Measurements from ENCODE around the gene SYT9.

SYT9 gene

DNA sequence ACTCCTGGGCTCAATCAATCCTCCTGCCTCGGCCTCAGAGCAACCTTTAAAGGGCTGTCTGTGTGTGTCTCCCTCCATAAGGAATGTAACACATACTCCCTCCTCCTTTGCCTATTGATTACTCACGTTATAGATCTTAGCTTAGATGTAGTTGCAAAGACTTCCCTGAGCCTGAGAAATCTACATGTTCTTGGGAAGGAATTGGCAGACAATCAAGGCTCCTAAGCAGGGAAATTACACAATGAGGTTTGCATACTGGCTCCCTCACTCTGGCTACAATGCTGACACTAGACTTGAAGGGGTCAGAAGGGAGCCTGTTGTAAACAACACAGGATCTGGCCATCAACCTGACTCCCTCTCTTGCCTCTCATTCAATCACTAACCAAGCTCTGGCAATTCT is 228.4 kb downstream of the SYT9 start:
- TF ChIP-seq, protein P1, sequence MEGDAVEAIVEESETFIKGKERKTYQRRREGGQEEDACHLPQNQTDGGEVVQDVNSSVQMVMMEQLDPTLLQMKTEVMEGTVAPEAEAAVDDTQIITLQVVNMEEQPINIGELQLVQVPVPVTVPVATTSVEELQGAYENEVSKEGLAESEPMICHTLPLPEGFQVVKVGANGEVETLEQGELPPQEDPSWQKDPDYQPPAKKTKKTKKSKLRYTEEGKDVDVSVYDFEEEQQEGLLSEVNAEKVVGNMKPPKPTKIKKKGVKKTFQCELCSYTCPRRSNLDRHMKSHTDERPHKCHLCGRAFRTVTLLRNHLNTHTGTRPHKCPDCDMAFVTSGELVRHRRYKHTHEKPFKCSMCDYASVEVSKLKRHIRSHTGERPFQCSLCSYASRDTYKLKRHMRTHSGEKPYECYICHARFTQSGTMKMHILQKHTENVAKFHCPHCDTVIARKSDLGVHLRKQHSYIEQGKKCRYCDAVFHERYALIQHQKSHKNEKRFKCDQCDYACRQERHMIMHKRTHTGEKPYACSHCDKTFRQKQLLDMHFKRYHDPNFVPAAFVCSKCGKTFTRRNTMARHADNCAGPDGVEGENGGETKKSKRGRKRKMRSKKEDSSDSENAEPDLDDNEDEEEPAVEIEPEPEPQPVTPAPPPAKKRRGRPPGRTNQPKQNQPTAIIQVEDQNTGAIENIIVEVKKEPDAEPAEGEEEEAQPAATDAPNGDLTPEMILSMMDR (IDR thresholded peaks at IDR 0.05; ENCODE audit: extremely low read depth, missing control alignments), result no peak
- DNase-seq (ENCODE audit: low spot score), result no peak

DNA sequence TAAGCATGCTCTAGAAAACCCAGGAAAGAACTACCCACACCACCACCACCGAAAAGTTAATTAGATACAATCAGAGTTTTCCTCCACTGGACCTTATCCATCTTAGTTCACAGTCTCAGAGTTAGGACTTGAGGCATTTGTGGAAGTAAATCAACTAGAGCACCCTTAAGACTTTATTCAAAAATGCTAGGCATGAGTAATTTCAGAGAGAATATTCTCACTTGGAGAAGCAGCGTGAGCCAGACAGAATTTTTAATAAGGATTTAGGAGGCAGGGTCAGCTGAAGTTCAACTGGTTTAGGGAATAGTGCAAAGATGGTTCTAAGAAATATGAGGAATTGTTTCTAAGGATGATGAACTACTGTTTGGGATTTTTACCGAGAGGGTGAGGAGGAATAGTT is 232.4 kb downstream of the SYT9 start:
- TF ChIP-seq, protein P1 (IDR thresholded peaks at IDR 0.05; ENCODE audit: extremely low read depth, missing control alignments), result no peak
- DNase-seq (ENCODE audit: low spot score), result no peak

DNA sequence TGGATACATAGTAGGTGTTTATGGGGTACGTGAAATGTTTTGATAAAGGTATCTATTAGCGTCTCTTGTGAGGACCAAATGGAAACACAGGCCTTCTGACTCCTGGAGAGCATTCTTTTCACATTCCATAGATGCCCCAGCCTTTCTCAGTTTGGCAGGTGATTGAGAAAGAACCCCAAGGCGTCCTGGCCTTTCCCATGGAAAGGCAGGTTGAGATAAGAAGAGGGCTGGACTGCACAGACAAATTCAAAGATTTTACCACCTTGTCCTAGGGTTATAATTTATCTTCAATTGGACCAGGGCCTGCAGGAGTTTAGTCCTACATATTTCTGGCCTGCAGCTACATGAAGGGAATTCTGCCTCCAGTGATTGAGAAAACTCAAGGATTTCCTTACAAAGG is 232.9 kb downstream of the SYT9 start:
- no peak for DNase-seq (ENCODE audit: low spot score)
- TF ChIP-seq, protein P1 (IDR thresholded peaks at IDR 0.05; ENCODE audit: extremely low read depth, missing control alignments), result no peak

DNA sequence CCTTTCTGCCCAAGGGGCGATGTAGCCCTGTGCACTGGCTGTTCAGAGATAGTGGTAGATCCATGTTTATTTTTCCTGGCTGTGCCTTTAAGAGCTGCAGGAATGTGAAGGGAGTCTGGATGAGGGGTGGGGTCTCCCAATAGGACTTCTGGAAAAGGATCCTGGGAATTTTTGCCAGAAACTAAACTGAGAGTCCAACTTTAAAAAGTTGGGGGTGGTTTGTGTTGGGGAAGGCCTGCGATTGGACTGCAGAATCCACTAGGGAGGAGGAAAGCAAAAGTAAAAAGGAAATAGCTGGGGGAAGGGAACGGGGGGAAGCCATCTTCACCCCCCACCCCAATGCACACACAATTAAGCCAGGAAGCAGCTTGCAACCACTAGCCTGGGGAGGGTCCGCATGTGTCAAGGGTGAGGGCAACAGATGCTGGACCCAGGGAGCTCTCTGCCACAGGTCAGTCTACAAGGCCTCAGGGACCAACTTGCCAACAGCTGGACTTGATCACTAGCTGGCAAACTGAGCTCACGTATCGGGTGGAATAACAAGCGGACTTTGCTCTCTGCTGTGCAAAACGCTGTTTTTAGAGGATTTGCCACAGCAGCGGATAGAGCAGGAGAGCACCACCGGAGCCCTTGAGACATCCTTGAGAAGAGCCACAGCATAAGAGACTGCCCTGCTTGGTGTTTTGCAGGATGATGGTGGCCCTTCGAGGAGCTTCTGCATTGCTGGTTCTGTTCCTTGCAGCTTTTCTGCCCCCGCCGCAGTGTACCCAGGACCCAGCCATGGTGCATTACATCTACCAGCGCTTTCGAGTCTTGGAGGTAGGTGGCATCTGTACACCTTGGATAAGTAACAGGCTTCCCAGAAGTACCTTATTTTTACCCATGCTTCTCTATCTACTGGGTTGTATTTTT is 233.7 kb downstream of the SYT9 start, which contains the start of gene OLFML1:
OLFML1 (plus strand) TSS at position 321 of the 912 bp plus-strand sequence; CDS start at position 691, 370 bp downstream.
- TF ChIP-seq, protein P1 (IDR thresholded peaks at IDR 0.05; ENCODE audit: extremely low read depth, missing control alignments), result no peak
- DNase-seq (ENCODE audit: low spot score), result no peak

DNA sequence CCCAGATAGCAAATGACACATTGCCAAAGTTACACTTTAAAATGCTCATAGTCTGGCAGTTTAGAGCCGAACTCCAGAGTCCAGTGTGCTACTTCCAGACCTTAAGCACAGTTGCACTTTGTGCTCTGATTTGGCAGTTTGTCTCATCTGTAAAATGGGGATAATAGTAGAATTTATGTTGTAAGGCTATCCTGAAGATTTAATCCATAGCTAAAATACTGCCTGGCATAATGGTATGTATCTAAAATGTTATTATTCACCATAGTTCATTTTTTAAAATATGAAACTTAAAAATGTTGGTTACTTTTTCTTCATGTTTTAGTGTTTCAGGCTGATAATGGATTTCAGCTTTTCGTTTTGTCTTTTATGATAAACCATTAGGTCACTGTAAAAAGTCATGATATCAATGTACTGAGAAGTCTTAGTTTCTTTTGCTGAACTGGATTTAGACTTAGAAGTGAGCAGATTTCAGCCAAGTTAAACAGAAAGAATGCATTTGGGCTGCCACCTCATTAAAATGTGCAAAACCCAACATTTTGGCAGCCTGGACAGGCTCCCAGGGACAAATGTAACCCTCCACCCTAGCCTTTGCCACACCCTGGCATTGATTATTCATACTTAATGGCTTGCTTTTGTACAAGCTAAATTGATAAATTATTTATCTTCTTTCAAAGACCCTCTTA is 234.5 kb downstream of the SYT9 start:
- TF ChIP-seq, protein P1 (IDR thresholded peaks at IDR 0.05; ENCODE audit: extremely low read depth, missing control alignments), result no peak
- DNase-seq (ENCODE audit: low spot score), result no peak

DNA sequence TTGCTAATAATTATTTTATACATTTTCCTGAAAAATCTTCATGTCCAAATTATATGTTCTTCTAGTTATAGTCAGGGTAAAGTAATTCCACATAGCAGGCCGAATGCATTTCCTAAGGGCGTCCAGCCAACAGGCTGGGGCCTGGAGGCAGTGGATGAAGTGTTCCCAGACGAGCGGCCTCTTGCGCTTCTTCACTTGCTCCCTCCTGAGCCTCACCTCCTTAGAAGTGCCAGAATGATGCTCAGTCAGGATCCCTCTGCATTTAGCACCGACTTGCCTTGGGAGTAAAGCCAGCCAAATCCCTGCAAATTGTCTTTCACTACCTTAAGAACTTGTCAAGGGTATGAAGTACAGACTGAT is 235.1 kb downstream of the SYT9 start:
- TF ChIP-seq, protein P1 (IDR thresholded peaks at IDR 0.05; ENCODE audit: extremely low read depth, missing control alignments), result no peak
- DNase-seq (ENCODE audit: low spot score), result no peak

DNA sequence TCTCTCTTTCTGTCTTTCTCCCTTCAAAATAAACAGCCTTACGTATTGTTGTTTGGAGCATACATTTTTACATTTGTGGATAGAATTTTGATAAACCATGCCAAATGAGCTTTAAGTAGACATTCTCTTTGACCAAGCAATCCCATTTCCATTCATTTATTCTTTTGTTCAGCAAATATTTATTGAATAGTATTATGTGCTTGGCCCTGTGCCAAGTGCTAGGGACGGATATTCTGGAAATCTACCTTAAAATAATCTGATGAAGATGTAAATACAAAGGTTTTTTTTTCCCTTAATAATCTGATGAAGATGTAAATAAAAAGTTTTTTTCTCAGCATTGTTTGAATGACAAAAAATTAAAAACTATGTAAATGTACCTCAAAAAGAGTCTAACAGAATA is 235.7 kb downstream of the SYT9 start:
- DNase-seq (ENCODE audit: low spot score), result no peak
- TF ChIP-seq, protein P1 (IDR thresholded peaks at IDR 0.05; ENCODE audit: extremely low read depth, missing control alignments), result no peak

All from GM20000 (cell line).